NCI-H1048 (cell line): ENCODE results near the gene BRPF3.

Experiments
- DNase-seq: peaks from one replicate; lab custom pipeline; 2025; lab: John Stamatoyannopoulos, UW

Gene BRPF3

GRCh38 chr6:36269834-36270705 lies 73.5 kb downstream of the BRPF3 start, which contains the start of gene PNPLA1:
Gene PNPLA1, plus strand, starts transcription at chr6:36270060. Its CDS starts 400 bp downstream, at chr6:36270460.
- DNase-seq = no peak

- no peak for DNase-seq
Measured at GRCh38 chr6:36272234-36272633, 75.7 kb downstream of the BRPF3 start.

DNA sequence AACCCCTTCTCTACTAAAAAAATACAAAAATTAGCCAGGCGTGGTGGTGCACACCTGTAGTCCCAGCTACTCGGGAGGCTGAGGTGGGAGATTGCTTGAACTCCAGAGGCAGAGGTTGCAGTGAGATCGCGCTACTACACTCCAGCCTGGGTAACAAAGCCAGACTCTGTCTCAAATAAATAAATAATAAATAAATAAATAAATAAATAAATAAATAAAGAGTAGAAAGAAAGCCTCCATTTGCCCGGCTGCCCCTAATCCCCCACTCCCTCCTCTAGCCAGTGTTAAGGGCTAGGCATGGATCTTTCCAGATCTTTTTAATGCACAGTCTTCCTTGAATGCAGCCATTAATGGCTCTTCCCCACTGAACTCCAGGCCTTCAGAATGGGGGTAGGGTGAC lies 76.5 kb downstream of the BRPF3 start:
- no peak for DNase-seq

GRCh38 chr6:36273802-36274514 lies 77.4 kb downstream of the BRPF3 start:
- DNase-seq = no peak

DNA sequence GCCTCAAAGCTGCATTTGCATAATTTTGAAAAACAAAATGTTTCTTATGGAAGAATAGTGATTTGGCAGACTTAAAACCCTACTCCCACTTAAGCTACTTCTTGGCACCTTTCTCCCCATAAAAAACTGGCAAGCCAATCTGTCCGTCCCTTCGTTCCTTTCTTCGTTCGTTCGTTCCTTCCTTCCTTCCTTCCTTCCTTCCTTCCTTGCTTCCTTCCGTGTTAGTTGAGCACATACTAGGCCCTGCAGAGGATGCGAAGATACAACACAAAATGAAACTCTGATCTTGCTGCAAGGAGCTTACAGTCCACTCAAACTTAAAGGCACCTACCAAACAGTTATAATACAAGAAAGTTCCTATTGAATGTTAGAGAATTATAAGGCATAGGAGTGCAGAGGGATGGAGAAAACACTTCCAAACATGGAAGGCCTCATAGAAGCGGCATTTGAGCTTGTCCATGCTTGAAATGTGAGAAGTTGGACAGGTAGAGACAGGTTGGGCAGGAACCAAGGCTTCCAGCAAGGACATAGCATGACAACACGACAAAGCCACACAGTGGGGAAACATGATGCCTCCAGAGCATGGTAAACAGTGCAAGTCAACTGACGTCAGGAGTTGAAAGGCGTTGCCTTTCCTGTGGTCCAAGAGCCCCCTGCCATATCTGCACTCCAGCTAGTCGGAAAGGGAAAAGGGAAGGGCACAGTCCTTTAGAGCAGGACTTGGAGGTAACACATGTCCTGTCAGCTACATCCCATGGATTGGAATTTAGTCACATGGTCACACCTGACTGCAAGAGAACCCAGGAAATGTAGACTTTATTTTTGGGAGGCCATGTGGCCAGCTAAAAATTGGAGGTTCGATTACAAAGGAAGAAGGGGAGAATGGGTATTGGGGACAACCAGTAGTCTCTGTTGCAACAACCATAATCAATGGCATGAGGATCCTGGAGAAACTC lies 80.3 kb downstream of the BRPF3 start:
- no peak for DNase-seq

GRCh38 chr6:36277946-36278470 lies 81.5 kb downstream of the BRPF3 start:
- DNase-seq = no peak

- no peak for DNase-seq
Measured at GRCh38 chr6:36280467-36280866, 83.9 kb downstream of the BRPF3 start.

- no peak for DNase-seq
Measured at GRCh38 chr6:36280983-36281382, 84.4 kb downstream of the BRPF3 start.
